HepG2 (cell line): Measurements from ENCODE around the gene CHAF1B. TPM values are rescaled to one million over a fixed set of nuclear protein-coding genes. Genes with fewer than 3 reads are reported as not detected.

Experiments
- ATM ChIP-seq: fragments of 450-650 bp; IDR thresholded peaks from 2 replicates; pipeline ENCODE4 v1.7.1; 2017; ENCODE audit warnings: mild to moderate bottlenecking, borderline replicate concordance
- KLF15 ChIP-seq: sonication (generic); formaldehyde crosslinking; IDR thresholded peaks from 2 replicates; pipeline ENCODE4 v1.8.1; 2023; ENCODE audit warnings: borderline replicate concordance, mild to moderate bottlenecking, inconsistent platforms, missing genetic modification reagents, mixed read lengths
- NAIF1 ChIP-seq: sonication (generic); formaldehyde crosslinking; IDR thresholded peaks from 2 replicates; pipeline ENCODE4 v1.5.0; 2020; ENCODE audit warnings: mild to moderate bottlenecking, missing genetic modification reagents, borderline replicate concordance
- NR2F2 ChIP-seq: IDR thresholded peaks from 2 replicates; pipeline ENCODE4 v1.6.1; 2012; ENCODE audit warnings: low read depth, inconsistent platforms, borderline replicate concordance
- SAP130 ChIP-seq: IDR thresholded peaks from 2 replicates; pipeline ENCODE4 v1.6.1; 2016; ENCODE audit warnings: low read depth
- XRCC5 ChIP-seq: fragments of 200-400 bp; formaldehyde crosslinking; optimal IDR thresholded peaks from 2 replicates; pipeline ENCODE3; 2017; ENCODE audit warnings: mild to moderate bottlenecking, low read length
- ZFX ChIP-seq: sonication (generic); formaldehyde crosslinking; IDR thresholded peaks from 2 replicates; pipeline ENCODE4 v1.4.0; 2020; ENCODE audit warnings: mild to moderate bottlenecking, low read depth, missing genetic modification reagents, moderate library complexity
- ZNF558 ChIP-seq: sonication (generic); formaldehyde crosslinking; IDR thresholded peaks from 2 replicates; pipeline ENCODE4 v1.9.0; 2022; ENCODE audit warnings: mild to moderate bottlenecking, missing genetic modification reagents, borderline replicate concordance
- ZNF768 ChIP-seq: sonication (generic); formaldehyde crosslinking; IDR thresholded peaks from 2 replicates; pipeline ENCODE4 v1.4.0; 2020; ENCODE audit warnings: missing genetic modification reagents
- ZNF775 ChIP-seq: sonication (generic); formaldehyde crosslinking; IDR thresholded peaks from 2 replicates; pipeline ENCODE4 v1.4.0; 2020; ENCODE audit warnings: missing genetic modification reagents, mild to moderate bottlenecking, moderate library complexity, borderline replicate concordance
- ZNF816 ChIP-seq: sonication (generic); formaldehyde crosslinking; IDR thresholded peaks from 2 replicates; pipeline ENCODE4 v1.8.0; 2022; ENCODE audit warnings: missing genetic modification reagents, mild to moderate bottlenecking, borderline replicate concordance
- polyA plus RNA-seq, 8 experiments: library from polyadenylated mRNA; depleted of rRNA in 3 of 8; stranded (reverse) in 7 of 8; unstranded in 1 of 8; fragments of >200 nt; fragmentation: Illumina TruSeq in 4 of 8; extraction: Trizol in 4 of 8; gene quantifications; 2 replicates each; pipeline versions ENCODE4 v1.2.1 to v1.2.3, GENCODE V29; 2011 to 2016; ENCODE audit warnings: low read depth in 4 of 8, missing spikeins in 1 of 8, mixed read lengths in 1 of 8; ENCODE audit not compliant: insufficient read depth in 1 of 8
- total RNA-seq, 5 experiments: library from RNA; depleted of rRNA; stranded (reverse); fragments of >200 nt; fragmentation: Illumina TruSeq; extraction: Trizol; gene quantifications; 2 replicates each; pipeline ENCODE4 v1.2.3, GENCODE V29; 2016; ENCODE audit warnings: low read depth in 1 of 5
- TF ChIP-seq, protein P1 (sequence below): sonication (generic); formaldehyde crosslinking; IDR thresholded peaks from 2 replicates; pipeline ENCODE4 v1.4.0; 2020; ENCODE audit warnings: missing genetic modification reagents, borderline replicate concordance
- TF ChIP-seq, protein P2 (sequence below): sonication (generic); formaldehyde crosslinking; IDR thresholded peaks from 2 replicates; pipeline ENCODE4 v1.8.0; 2022; ENCODE audit warnings: missing genetic modification reagents, mild to moderate bottlenecking, inconsistent platforms, borderline replicate concordance
- TF ChIP-seq, protein P3 (sequence below): sonication (generic); formaldehyde crosslinking; IDR thresholded peaks from 2 replicates; pipeline ENCODE4 v1.8.0; 2022; ENCODE audit warnings: missing genetic modification reagents, mild to moderate bottlenecking, moderate library complexity, borderline replicate concordance
- TF ChIP-seq, protein P4 (sequence below): sonication (generic); formaldehyde crosslinking; IDR thresholded peaks from 2 replicates; pipeline ENCODE4 v1.5.0; 2020; ENCODE audit warnings: missing genetic modification reagents
- TF ChIP-seq, protein P5 (sequence below): sonication (generic); formaldehyde crosslinking; IDR thresholded peaks from 2 replicates; pipeline ENCODE4 v1.5.0; 2020; ENCODE audit warnings: mild to moderate bottlenecking, missing genetic modification reagents, borderline replicate concordance

Gene CHAF1B
- total and polyA plus RNA-seq, 2 of the 13 experiments (the other 11 are each of a cell fraction or from before 2014, with no cell fraction given) = 5.1 to 14.1 TPM

DNA sequence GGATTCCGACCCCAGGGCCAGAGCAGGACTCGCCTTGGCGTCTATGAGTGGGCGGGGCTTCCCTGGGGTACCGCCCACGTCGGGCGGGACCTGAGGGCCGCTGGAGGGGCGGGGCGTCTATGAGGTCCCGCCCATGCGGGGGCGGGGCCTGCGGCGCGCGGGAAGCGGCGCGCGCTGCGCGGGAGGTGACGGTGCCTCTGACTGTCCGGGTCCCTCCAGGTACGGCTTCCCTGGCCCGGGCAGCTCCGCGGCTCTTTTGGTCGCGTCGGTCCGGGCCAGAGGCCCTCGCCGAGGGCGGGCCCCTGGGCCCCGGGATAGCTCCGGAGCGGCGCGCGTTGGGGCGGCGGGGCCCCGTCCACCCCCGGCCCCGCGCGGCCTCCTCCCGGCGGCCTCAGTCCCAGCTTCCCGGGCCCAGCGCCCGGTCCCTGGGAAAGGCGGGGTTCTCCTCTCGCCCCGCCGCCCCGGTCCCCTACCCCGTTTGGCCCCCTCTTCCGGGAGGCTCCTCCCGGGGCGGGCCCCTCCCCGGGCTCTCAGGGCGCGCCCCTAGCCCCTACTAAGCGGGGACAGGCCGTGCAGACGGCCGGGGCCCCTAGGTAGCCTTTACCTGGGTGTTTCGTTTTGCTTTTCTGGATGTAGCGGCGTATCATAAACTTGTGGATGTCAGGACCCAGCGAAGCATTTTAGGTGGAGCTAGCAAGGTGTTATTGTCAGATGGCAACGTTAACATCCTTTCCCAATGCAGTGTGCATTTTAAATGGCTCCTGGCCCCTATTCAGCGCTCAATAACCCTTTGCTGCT lies at the start of gene CHAF1B (continued):
- TF ChIP-seq, protein P1, sequence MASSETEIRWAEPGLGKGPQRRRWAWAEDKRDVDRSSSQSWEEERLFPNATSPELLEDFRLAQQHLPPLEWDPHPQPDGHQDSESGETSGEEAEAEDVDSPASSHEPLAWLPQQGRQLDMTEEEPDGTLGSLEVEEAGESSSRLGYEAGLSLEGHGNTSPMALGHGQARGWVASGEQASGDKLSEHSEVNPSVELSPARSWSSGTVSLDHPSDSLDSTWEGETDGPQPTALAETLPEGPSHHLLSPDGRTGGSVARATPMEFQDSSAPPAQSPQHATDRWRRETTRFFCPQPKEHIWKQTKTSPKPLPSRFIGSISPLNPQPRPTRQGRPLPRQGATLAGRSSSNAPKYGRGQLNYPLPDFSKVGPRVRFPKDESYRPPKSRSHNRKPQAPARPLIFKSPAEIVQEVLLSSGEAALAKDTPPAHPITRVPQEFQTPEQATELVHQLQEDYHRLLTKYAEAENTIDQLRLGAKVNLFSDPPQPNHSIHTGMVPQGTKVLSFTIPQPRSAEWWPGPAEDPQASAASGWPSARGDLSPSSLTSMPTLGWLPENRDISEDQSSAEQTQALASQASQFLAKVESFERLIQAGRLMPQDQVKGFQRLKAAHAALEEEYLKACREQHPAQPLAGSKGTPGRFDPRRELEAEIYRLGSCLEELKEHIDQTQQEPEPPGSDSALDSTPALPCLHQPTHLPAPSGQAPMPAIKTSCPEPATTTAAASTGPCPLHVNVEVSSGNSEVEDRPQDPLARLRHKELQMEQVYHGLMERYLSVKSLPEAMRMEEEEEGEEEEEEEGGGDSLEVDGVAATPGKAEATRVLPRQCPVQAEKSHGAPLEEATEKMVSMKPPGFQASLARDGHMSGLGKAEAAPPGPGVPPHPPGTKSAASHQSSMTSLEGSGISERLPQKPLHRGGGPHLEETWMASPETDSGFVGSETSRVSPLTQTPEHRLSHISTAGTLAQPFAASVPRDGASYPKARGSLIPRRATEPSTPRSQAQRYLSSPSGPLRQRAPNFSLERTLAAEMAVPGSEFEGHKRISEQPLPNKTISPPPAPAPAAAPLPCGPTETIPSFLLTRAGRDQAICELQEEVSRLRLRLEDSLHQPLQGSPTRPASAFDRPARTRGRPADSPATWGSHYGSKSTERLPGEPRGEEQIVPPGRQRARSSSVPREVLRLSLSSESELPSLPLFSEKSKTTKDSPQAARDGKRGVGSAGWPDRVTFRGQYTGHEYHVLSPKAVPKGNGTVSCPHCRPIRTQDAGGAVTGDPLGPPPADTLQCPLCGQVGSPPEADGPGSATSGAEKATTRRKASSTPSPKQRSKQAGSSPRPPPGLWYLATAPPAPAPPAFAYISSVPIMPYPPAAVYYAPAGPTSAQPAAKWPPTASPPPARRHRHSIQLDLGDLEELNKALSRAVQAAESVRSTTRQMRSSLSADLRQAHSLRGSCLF (CRISPR knock-in tag) = no peak
- peak; percentile 58; the same call in 1 of the 2 replicates for TF ChIP-seq ZNF768 (CRISPR knock-in tag)
- peak; percentile 39; the same call in 1 of the 2 replicates for TF ChIP-seq ZFX (CRISPR knock-in tag)
- no peak for TF ChIP-seq NAIF1 (CRISPR knock-in tag)
- no peak for TF ChIP-seq XRCC5
- TF ChIP-seq, protein P2, sequence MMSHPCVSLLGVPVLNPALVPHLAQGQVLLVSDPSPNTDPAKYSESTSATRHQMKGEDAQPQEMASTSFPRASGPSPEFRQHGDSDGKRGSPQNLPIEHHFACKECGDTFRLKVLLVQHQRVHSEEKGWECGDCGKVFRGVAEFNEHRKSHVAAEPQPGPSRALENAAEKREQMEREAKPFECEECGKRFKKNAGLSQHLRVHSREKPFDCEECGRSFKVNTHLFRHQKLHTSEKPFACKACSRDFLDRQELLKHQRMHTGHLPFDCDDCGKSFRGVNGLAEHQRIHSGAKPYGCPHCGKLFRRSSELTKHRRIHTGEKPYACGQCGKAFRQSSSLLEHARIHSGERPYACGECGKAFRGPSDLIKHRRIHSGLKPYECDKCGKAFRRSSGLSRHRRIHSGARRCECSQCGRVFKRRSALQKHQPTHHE (CRISPR knock-in tag) = no peak
- TF ChIP-seq, protein P3, sequence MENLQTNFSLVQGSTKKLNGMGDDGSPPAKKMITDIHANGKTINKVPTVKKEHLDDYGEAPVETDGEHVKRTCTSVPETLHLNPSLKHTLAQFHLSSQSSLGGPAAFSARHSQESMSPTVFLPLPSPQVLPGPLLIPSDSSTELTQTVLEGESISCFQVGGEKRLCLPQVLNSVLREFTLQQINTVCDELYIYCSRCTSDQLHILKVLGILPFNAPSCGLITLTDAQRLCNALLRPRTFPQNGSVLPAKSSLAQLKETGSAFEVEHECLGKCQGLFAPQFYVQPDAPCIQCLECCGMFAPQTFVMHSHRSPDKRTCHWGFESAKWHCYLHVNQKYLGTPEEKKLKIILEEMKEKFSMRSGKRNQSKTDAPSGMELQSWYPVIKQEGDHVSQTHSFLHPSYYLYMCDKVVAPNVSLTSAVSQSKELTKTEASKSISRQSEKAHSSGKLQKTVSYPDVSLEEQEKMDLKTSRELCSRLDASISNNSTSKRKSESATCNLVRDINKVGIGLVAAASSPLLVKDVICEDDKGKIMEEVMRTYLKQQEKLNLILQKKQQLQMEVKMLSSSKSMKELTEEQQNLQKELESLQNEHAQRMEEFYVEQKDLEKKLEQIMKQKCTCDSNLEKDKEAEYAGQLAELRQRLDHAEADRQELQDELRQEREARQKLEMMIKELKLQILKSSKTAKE (CRISPR knock-in tag) = no peak
- TF ChIP-seq ZNF558 (CRISPR knock-in tag) = no peak; the same call in 1 of the 2 replicates
- no peak for TF ChIP-seq NR2F2
- no peak for TF ChIP-seq ZNF816 (CRISPR knock-in tag)
- no peak for TF ChIP-seq ZNF775 (CRISPR knock-in tag)
- TF ChIP-seq KLF15 = no peak
- no peak for TF ChIP-seq ATM
- TF ChIP-seq, protein P4, sequence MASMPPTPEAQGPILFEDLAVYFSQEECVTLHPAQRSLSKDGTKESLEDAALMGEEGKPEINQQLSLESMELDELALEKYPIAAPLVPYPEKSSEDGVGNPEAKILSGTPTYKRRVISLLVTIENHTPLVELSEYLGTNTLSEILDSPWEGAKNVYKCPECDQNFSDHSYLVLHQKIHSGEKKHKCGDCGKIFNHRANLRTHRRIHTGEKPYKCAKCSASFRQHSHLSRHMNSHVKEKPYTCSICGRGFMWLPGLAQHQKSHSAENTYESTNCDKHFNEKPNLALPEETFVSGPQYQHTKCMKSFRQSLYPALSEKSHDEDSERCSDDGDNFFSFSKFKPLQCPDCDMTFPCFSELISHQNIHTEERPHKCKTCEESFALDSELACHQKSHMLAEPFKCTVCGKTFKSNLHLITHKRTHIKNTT (CRISPR knock-in tag) = no peak
- TF ChIP-seq, protein P5, sequence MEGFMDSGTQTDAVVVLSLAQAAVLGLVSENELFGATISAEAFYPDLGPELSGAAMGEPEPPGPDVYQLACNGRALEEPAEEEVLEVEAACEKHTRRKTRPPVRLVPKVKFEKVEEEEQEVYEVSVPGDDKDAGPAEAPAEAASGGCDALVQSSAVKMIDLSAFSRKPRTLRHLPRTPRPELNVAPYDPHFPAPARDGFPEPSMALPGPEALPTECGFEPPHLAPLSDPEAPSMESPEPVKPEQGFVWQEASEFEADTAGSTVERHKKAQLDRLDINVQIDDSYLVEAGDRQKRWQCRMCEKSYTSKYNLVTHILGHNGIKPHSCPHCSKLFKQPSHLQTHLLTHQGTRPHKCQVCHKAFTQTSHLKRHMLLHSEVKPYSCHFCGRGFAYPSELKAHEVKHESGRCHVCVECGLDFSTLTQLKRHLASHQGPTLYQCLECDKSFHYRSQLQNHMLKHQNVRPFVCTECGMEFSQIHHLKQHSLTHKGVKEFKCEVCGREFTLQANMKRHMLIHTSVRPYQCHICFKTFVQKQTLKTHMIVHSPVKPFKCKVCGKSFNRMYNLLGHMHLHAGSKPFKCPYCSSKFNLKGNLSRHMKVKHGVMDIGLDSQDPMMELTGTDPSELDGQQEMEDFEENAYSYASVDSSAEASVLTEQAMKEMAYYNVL = no peak
- peak; percentile 42; the same call in 1 of the 2 replicates for TF ChIP-seq SAP130
